Measurements from ENCODE around the gene MYH7.
"Not testable (repeated sequence)": the region's sequence is repeated elsewhere in the genome, so short reads cannot be mapped to it uniquely, and the experiment has no call there.

GRCh38 chr14:23456883-23457586 is 21.6 kb upstream of the MYH7 start:
- TF ChIP-seq, protein P1, sequence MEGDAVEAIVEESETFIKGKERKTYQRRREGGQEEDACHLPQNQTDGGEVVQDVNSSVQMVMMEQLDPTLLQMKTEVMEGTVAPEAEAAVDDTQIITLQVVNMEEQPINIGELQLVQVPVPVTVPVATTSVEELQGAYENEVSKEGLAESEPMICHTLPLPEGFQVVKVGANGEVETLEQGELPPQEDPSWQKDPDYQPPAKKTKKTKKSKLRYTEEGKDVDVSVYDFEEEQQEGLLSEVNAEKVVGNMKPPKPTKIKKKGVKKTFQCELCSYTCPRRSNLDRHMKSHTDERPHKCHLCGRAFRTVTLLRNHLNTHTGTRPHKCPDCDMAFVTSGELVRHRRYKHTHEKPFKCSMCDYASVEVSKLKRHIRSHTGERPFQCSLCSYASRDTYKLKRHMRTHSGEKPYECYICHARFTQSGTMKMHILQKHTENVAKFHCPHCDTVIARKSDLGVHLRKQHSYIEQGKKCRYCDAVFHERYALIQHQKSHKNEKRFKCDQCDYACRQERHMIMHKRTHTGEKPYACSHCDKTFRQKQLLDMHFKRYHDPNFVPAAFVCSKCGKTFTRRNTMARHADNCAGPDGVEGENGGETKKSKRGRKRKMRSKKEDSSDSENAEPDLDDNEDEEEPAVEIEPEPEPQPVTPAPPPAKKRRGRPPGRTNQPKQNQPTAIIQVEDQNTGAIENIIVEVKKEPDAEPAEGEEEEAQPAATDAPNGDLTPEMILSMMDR (IDR thresholded peaks at IDR 0.05): not testable (repeated sequence)
- not testable (repeated sequence) for TF ChIP-seq POLR2A (IDR thresholded peaks at IDR 0.05)
